BJ (cell line): ENCODE data around the gene KCNQ1OT1. TPM values are rescaled to one million over a fixed set of nuclear protein-coding genes. Genes with fewer than 3 reads are reported as not detected.

Experiments used
- CTCF ChIA-PET: fragments of 350-600 bp; formaldehyde crosslinking; extraction: SDS; loops from one replicate; lab custom pipeline; 2021; ENCODE audit warnings: antibody characterized with exemption, inconsistent platforms; lab: Yijun Ruan, JAX
- POLR2A ChIA-PET: fragments of 300-600 bp; sonication (Branson Sonifier 250); formaldehyde crosslinking; extraction: SDS; loops from one replicate; lab custom pipeline; 2021; ENCODE audit warnings: antibody characterized with exemption; lab: Charles Lee
- DNase-seq: peaks from one replicate; pipeline ENCODE4 v3.0.0-alpha.2; 2011; ENCODE audit warnings: low read depth
- H3K27me3 ChIP-seq: 2 replicates; pipeline ENCODE4 v1.6.0; 2011; ENCODE audit warnings: low read length; ENCODE audit not compliant: control insufficient read depth, insufficient read depth
- H3K36me3 ChIP-seq: 2 replicates; pipeline ENCODE4 v1.5.1; 2011; ENCODE audit warnings: low read length; ENCODE audit not compliant: control insufficient read depth, insufficient read depth
- H3K4me3 ChIP-seq: 2 replicates; pipeline ENCODE4 v1.5.1; 2011; ENCODE audit warnings: low read depth, mild to moderate bottlenecking, control low read depth, low read length
- CTCF ChIP-seq: IDR thresholded peaks from 2 replicates; pipeline ENCODE4 v1.5.1; 2011; ENCODE audit warnings: low read depth, mild to moderate bottlenecking, control low read depth, inconsistent platforms, low read length, moderate library complexity; ENCODE audit not compliant: insufficient read depth
- polyA plus RNA-seq: library from polyadenylated mRNA; depleted of rRNA; stranded (reverse); fragments of >200 nt; gene quantifications from 2 replicates; pipeline ENCODE4 v1.2.3, GENCODE V29; 2011

KCNQ1OT1 gene
- polyA plus RNA-seq, 1 experiment: 0.16 TPM

GRCh38 chr11:2701898-2702434 lies 2.2 kb upstream of the KCNQ1OT1 start:
- DNase-seq: no peak
- H3K36me3 ChIP-seq: no peaks in the 10 kb centered on the region
- 0 out of 2 replicates have a peak, but pooled peaks cover 2% of the 10 kb centered on the region for H3K27me3 ChIP-seq
- TF ChIP-seq CTCF: no peak
- CTCF ChIA-PET: interaction anchor here (1.2 to 1.6 kb wide), 2 partner anchors 169 to 186 kb away, joined by 3 to 4 read pairs; no protein-coding TSS in a partner anchor
- POLR2A ChIA-PET: no interaction called here
- H3K4me3 ChIP-seq: no peak overlapping the region

- CTCF ChIA-PET: no interaction called here
- TF ChIP-seq CTCF: no peak
- POLR2A ChIA-PET: no interaction called here
- Histone ChIP-seq H3K4me3 (no peak overlapping the region), H3K36me3 (no peaks in the 10 kb centered on the region), H3K27me3 (0 out of 2 replicates have a peak, but pooled peaks cover 2% of the 10 kb centered on the region)
- no peak for DNase-seq
Observed at GRCh38 chr11:2701230-2701629, 1.4 kb upstream of the KCNQ1OT1 start.

- Histone ChIP-seq H3K36me3 (no peaks in the 10 kb centered on the region), H3K4me3 (peak overlapping the region; percentile 82), H3K27me3 (0 out of 2 replicates have a peak, but pooled peaks cover 2% of the 10 kb centered on the region)
- TF ChIP-seq CTCF: no peak
- ChIA-PET CTCF (interaction anchor here (0.7 kb wide), 1 partner anchor 10 kb away, joined by 3 read pairs; no protein-coding TSS in a partner anchor), POLR2A (interaction anchor here (0.7 to 0.8 kb wide), 2 partner anchors 229 to 354 kb away, joined by 3 to 7 read pairs; partner anchors contain the start of gene PHLDA2)
- no peak for DNase-seq
Observed at GRCh38 chr11:2700415-2701211, 819 bp upstream of the KCNQ1OT1 start.

- Histone ChIP-seq H3K4me3 (peak overlapping the region; percentile 82), H3K36me3 (no peaks in the 10 kb centered on the region), H3K27me3 (0 out of 2 replicates have a peak, but pooled peaks cover 2% of the 10 kb centered on the region)
- DNase-seq: no peak
- POLR2A ChIA-PET: no interaction called here
- CTCF ChIA-PET: interaction anchor here (1.0 kb wide), 1 partner anchor 194 kb away, joined by 4 read pairs; no protein-coding TSS in a partner anchor
- no peak for TF ChIP-seq CTCF
Observed at GRCh38 chr11:2699185-2699530, 636 bp downstream of the KCNQ1OT1 start.
